ENCODE measurements around the gene LRMDA.

Gene LRMDA

GRCh38 chr10:76398043-76398710 lies 966.8 kb downstream of the LRMDA start:
- no peak for DNase-seq (ENCODE audit: low read depth)

- DNase-seq (ENCODE audit: low read depth), result no peak
Measured at GRCh38 chr10:76399226-76399625, 967.8 kb downstream of the LRMDA start.

GRCh38 chr10:76401006-76401405 lies 969.6 kb downstream of the LRMDA start:
- DNase-seq (ENCODE audit: low read depth), result no peak

DNA sequence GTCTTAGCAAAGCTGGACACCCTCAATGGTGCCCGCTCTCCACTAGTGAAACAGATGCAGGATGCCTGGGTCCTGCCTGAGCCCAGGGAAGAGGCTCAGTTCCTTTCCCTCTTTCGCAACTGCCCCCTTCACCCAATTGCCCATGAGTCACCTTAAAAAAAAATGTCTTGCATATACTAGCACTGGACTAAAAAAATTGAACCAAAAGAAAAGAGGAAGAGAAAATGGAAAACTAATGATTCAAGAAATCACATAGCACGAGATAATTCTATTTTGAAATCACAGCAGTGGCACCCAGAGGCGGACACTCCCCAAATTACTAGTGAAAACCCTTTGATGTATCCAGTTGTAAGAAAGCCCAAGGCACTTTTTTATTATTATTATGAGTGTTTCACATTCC lies 972.5 kb downstream of the LRMDA start:
- no peak for DNase-seq (ENCODE audit: low read depth)

- DNase-seq (ENCODE audit: low read depth), result no peak
Measured at GRCh38 chr10:76404531-76404930, 973.1 kb downstream of the LRMDA start.

- DNase-seq (ENCODE audit: low read depth), result no peak
Measured at GRCh38 chr10:76405922-76406321, 974.5 kb downstream of the LRMDA start.

GRCh38 chr10:76408646-76409045 lies 977.2 kb downstream of the LRMDA start:
- no peak for DNase-seq (ENCODE audit: low read depth)

DNA sequence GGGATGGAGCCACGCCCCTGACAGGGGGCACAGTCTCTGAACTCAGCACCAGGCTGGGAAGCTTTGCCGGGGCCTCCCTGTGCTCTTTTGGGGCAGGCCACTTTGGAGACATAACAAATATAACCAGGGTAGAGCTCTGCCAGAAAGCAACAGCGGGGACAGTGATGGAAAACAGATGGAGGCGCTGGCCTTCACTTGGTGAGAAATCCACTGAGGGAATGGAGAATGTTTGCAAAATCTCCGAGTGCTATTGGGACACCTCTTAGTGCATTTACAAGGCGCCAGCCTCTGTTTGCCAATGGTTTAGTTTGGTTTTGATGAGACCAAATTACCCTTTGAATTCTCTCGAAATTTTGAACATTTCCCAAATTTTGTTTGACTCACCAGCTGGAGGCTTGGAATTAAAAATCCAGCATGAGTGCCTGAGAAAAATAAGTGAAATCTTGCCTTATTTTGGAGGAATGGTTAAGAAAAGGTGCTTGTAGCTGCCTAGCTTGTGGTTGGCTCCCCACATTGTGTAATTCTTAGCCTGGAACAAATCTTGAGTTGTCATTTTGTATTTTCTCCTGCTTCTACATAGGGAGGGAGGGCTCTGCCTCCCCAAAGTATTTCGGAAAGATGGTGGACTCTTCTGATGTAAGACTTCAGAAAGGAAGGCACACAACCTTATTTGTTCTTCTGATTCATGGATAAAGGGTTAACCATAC lies 980.5 kb downstream of the LRMDA start:
- no peak for DNase-seq (ENCODE audit: low read depth)

GRCh38 chr10:76415554-76415953 lies 984.1 kb downstream of the LRMDA start:
- no peak for DNase-seq (ENCODE audit: low read depth)

DNA sequence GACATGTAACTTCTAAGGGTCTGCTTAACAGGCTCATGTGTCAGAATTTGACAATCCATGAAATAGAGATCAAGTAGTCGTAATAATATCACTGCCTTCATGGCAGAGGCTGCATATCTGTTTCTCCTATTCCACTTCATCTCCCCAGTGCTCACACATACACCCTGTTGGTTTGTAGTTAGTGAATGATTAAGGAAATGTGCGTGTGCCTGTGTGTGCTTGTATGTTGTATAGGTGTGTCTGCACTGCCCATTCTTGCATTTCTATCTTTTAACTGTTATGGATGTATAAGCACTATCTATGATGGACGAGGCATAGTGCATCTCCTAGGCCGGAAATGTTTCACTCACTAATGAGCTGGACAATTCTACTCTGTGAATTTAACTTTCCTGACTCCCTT lies 985.2 kb downstream of the LRMDA start:
- DNase-seq (ENCODE audit: low read depth), result no peak

DNA sequence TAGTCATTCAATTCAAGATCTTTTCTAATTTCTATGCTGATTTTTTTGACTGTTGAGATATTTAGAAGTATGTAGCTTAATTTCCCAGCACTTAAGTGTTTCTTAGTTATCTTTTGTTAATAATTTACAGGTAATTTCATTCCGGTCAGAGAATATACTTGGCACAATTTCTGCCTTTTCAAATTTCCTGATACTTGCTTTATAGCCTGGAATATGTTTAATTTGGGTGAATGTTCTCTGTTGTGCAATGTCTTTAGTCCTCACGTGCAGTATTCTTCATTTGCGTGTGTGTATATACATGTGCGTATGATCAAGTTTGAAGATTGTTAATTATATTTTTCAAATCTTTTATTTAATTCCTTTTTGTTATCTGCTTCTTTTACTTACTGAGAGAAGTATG lies 989.3 kb downstream of the LRMDA start:
- DNase-seq (ENCODE audit: low read depth), result no peak

GRCh38 chr10:76422769-76423168 lies 991.3 kb downstream of the LRMDA start:
- DNase-seq (ENCODE audit: low read depth), result no peak

- DNase-seq (ENCODE audit: low read depth), result no peak
Measured at GRCh38 chr10:76428551-76429367, 997.3 kb downstream of the LRMDA start.

- DNase-seq (ENCODE audit: low read depth), result no peak
Measured at GRCh38 chr10:76429368-76430060, 998.1 kb downstream of the LRMDA start.

DNA sequence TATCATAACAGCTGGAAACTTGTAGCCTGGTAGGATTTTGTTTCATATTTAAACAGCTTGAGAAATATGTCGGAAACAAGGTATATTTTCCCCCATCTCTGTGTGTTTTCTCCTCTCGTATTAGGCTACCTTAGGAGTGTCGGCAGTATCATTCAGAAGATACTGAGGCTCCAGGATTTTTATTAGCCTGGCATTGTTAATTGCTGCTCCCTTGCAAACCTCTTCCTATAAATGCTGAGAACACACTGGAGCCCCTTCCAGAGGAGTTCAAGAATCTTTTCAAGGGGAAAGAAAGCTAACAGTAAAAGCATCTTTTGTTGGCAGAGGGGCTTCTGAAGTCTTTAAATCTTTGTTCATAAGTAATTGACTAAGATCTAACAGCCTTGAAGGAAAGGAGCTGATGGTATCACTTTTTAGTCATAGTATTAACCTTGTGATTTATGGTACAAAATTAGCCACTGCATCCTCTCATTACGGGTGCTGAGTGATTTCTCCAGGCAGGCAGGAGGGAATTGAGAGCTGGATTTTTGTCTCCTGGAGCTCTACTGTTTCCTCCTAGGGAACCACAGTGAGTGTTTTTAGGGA lies 998.7 kb downstream of the LRMDA start:
- no peak for DNase-seq (ENCODE audit: low read depth)

- DNase-seq (ENCODE audit: low read depth), result no peak
Measured at GRCh38 chr10:76432016-76433012, 1000.9 kb downstream of the LRMDA start.

- no peak for DNase-seq (ENCODE audit: low read depth)
Measured at GRCh38 chr10:76433161-76434005, 1002.0 kb downstream of the LRMDA start.

DNA sequence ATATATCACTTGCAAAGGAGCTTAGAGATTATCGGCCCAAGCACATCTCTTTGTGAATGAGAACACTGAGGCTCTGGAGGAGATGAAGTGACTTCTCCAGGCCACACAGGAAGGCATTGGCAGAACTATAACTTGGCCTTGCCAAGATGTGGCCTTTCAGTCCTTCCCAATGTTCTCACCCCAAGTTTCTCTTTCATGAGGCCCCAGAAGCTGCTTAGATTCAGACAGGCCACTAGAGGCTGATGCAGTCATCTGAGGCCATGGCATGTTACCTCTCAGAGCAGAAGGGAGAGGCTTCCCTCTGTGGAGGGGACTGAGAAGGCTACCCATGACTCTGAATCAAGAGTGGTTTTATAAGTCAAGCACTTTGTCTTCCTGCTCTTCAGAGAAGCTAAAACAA lies 1003.7 kb downstream of the LRMDA start:
- no peak for DNase-seq (ENCODE audit: low read depth)

- no peak for DNase-seq (ENCODE audit: low read depth)
Measured at GRCh38 chr10:76436401-76436811, 1005.0 kb downstream of the LRMDA start.

GRCh38 chr10:76436981-76437380 lies 1005.6 kb downstream of the LRMDA start:
- no peak for DNase-seq (ENCODE audit: low read depth)

All from activated T-cell treated with anti-CD3 and anti-CD28 coated beads for 24 hours (primary cell).